NCI-H2081 treated with DMSO at 0.1 percent for 48 hours (cell line): Measurements from ENCODE around the gene TBK1.
A peak's percentile ranks its signal among the peaks of the same experiment; 100 is the strongest.
"Not testable (repeated sequence)": the region's sequence is repeated elsewhere in the genome, so short reads cannot be mapped to it uniquely, and the experiment has no call there.

ENCODE experiments used
- DNase-seq: peaks from one replicate; lab custom pipeline; 2025; lab: John Stamatoyannopoulos, UW

The TBK1 gene

GRCh38 chr12:64497484-64497883 lies 45.6 kb downstream of the TBK1 start:
- no peak for DNase-seq

GRCh38 chr12:64497903-64498302 lies 46.0 kb downstream of the TBK1 start:
- DNase-seq: no peak

DNA sequence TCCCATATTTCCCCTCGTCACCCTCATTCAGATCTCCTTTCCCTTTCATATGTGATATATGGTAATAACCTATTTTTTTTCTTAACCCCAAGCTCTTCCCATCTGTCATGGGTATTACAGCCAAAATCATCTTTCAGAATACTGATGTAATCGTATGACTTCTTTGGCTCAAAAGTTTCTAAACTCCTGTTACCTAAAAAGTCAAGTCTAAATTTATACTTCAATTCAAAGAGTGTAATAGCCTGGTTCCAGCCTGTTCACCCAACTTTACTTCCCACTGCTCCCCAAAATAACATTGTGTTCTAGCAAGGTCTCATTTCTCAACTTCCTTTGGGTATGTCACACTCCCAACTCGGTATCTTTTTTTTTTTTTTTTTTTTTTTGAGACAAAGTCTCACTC lies 48.5 kb downstream of the TBK1 start:
- DNase-seq: no peak

GRCh38 chr12:64501486-64501885 lies 49.6 kb downstream of the TBK1 start:
- no peak for DNase-seq

- DNase-seq: no peak
These were observed 55.0 kb downstream of the TBK1 start for GRCh38 chr12:64506955-64507354.

DNA sequence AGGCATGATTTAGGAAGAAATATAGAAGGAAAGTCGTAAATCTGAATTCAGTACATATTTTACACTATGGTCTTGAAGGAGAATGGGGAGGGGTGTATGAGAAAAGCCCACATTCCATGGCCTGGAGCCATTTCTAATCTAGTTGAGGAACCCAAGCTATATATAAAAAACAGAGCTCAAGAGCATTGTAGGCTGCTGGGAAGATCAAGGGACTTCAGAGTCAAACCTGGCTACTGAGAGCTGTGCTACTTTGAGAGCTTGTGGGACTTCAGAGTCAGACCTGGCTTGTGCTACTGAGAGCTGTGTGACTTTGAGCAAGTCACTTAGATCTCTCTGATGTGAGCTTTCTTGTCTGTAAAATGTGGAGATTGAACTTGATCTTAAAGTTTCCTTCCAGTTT lies 58.7 kb downstream of the TBK1 start:
- no peak for DNase-seq

DNA sequence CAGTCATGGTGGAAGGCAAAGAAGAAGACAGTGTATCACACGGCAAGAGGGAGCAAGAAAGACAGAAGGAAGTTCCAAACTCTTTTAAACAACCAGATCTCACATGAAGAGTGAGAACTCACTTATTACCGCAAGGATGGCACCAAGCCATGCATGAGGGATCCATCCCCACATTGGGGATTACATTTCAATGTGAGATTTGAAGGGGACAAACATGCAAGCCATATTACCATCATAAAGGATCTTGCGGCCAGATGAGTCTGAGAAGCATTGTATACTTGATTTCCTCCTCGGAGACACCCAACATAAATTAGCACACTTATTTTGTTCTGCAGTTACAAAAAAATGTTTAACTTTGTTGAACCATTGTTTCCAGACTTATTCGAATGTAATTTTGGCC lies 66.5 kb downstream of the TBK1 start:
- DNase-seq: no peak

GRCh38 chr12:64521833-64522232 lies 69.9 kb downstream of the TBK1 start:
- DNase-seq: no peak

GRCh38 chr12:64522316-64522715 lies 70.4 kb downstream of the TBK1 start:
- no peak for DNase-seq

DNA sequence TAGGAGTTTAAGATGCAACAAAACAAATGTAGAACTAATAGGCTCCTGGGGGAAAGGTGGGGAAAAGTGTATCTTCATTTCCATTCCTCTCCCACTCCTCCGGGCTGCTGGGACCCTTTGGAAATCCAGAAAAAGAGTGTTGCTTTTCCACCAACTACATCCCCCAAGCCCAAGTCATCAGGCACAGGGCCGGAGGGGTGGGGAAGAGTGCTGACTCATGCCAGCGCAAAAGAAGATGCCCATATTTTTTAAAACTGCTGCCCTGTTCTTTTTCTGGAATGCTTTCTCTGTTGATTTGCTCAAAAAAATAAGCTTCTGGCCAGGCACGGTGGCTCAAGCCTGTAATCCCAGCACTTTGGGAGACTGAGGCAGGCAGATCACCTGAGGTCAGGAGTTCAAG lies 70.9 kb downstream of the TBK1 start:
- DNase-seq: no peak

DNA sequence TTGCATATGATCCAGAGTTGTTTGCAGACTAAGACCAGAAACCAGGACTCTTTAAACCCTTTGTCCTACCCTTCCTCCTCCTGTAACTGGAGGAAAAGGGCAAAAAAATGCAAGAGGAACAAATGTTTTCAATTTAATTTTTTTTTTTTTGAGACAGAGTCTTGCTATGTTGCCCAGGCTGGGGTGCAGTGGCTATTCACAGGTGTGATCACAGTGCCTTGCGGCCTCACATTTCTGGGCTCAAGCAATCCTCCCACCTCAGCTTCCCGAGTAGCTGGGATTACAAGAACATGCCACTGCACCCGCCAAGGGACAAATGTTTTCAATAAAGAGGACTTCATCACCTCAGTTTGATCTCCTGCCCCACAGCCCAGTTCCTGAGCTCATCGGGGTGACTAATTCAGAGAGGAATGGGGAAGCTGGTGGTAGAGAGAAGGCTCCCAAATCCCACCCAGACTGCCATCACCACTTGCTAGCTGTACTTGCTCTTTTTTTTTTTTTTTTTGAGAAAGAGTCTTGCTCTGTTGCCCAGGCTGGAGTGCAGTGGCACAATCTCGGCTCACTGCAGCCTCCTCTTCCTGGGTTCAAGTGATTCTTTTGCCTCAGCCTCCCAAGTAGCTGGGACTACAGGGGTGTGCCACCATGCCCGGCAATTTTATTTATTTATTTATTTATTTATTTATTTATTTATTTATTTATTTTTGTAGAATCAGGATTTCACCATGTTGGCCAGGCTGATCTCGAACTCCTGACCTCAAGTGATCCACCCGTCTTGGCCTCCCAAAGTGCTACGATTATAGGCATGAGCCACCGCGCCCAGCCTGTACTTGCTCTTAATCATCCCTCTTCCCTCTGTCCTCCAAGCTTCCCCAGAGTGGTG lies 71.9 kb downstream of the TBK1 start:
- DNase-seq: not testable (repeated sequence)

GRCh38 chr12:64525461-64526160 lies 73.7 kb downstream of the TBK1 start:
- DNase-seq: no peak

DNA sequence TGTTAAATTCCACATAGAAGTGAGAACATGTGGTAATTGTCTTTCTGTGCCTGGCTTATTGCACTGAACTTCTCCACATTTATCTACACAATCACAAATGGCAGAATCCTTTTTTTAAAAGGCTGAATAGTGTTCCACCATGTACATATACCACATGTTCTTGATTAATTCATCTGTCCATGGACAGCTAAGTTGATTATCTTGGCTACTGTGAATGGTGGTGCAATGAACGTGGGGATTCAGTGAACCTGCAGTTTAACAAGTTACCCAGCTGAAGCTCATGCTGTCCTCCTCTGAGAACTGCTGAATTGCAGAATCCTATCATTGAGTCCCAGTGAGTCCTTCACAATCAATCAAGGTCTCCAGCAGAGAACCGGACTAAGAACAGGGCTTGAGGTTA lies 74.9 kb downstream of the TBK1 start:
- DNase-seq: no peak

- DNase-seq: no peak
These were observed 76.7 kb downstream of the TBK1 start for GRCh38 chr12:64528616-64529015.

DNA sequence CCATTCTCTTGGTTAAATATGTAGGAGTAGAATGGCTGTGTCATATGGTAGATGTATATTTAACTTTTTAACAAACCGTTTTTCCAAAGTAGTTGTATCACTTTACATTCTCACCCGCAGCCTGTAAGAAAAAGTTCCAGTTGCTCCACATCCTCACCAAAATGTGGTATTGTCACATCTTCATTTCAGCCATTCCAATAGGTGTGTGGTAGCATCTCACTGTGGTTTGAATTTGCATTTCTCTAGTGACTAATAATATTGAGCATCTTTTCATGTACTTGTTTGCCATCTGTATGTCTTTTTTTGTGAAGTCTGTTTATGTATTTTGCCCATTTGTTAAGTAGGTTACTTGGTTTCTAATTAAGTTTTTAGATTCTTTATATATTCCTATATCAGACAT lies 78.6 kb downstream of the TBK1 start:
- DNase-seq: no peak

DNA sequence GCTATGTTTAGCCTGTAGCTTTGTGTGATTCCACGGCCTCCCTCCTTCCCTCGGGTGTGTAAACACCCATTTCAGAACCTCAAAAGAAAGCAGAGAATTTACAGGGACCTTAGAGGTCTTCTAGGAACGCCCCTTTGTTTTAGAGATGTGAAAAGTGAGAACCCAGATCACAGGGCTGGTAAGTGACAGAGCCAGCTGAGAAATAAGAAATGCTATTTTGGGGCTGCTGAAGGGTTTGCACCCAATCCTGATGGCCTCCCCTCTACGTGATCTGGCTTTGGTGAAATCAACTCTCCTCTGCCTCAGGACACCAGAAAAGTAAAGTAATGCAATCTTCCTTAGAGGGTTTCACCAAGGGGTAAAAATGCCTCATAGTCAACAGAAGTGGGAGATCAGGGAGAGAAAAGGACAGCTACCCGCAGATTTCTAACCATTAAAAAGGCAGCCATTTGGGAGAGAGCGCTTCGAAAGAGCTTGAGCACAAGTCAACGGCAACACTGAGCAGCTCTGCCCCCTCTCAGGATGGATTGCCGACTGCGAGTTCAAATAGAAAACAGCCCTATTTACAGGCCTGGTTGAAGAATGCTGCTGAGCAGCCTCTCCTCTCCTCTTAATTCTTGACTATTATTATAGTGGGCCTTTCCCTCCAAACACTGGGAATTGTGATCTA lies 79.9 kb downstream of the TBK1 start:
- DNase-seq: no peak

GRCh38 chr12:64532734-64533351 lies 80.9 kb downstream of the TBK1 start:
- DNase-seq: no peak

DNA sequence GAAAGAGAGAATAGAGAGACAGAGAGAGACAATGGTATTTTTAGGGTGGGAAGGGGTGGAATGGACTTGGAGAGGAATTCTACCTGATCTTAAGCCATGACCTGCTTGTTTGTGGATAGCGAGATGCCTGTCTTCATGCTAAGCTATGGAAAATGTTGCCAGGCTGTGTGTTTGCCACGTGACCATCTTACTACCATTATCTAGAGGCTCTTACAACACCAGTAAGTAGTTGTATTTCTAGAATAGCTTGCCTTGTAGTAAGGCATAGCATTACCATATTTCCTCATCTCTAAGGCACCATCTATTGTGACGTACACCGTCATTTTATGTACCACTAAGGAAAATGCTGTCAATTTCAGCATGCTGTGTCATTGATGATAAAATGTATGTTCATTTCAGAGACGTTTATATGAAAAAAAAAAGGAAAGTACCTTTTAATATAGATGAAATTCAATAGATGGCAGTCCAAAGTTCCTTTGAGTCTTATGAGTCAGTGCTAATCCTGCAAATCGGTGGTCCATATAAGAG lies 82.8 kb downstream of the TBK1 start:
- no peak for DNase-seq

GRCh38 chr12:64538121-64538520 lies 86.2 kb downstream of the TBK1 start:
- no peak for DNase-seq

DNA sequence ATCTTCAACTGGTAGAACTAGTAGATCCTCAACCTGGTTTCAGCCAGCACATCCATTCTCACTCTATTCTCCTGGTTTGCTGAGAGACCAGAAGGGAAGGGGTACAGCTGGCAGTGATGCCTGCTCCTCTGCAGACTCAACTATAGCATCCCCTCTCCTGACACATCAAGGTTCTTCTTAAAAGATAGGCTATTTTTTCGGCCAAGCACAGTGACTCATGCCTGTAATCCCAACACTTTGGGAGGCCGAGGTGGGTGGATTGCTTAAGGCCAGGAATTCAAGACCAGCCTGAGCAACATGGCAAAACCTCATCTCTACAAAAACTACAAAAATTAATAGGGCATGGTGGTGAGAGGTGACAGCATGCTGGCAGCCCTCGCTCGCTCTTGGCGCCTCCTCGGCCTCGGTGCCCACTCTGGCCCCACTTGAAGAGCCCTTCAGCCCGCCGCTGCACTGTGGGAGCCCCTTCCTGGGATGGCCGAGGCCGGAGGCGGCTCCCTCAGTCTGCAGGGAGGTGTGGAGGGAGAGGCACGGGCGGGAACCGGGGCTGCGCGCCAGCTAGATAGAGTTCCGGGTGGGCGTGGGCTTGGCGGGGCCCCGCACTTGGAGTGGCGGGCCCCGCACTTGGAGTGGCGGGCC lies 90.6 kb downstream of the TBK1 start:
- not testable (repeated sequence) for DNase-seq

DNA sequence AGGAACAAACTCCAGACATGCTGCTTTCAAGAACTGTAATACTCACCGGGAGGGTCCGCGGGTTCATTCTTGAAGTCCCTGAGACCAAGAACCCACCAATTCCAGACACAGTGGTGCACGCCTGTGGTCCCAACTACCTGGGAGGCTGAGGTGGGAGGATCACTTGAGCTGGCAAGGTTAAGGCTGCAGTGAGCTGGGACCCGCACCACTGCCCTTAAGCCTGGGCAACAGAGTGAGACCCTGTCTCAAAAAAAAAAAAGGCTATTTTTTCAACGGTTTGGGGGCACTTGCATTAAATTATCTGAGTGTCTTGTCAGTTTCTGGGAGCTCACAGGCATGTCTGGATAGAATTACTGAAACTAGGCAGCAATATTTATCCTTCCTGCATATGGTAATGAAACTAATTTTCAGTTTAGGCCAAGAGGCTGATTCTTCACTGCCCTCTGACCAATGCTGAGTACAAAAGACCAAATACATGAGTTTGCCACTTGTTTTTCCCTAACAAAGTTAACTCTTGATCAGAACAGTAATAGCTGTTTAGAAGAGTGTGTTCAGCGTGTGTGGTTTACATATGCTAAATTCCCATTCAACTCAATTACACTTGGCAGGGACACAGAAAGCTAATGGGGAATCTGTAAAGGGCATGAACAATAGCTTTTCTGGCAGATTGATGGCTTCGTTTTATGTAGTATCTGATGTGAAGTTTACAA lies 92.6 kb downstream of the TBK1 start:
- peak; percentile 18 for DNase-seq
